ENCODE data around the gene STAB2. TPM values are rescaled to one million over a fixed set of nuclear protein-coding genes. Genes with fewer than 3 reads are reported as not detected.

STAB2 gene
- total RNA-seq, 1 experiment from 2014 or later: not detected

- no peak overlapping the region for H3K4me2 ChIP-seq (ENCODE audit: low read depth, low read length, poor library complexity, severe bottlenecking)
- H3K36me3 ChIP-seq (ENCODE audit: insufficient read depth, low read length): no peaks in the 10 kb centered on the region
- H3K9me3 ChIP-seq (ENCODE audit: low read length): no peaks in the 10 kb centered on the region
- H3K9ac ChIP-seq (ENCODE audit: low read length): no peak overlapping the region
- no peaks in the 10 kb centered on the region for H3K79me2 ChIP-seq (ENCODE audit: low read length)
- H4K20me1 ChIP-seq (ENCODE audit: insufficient read depth, low read depth, low read length): no peaks in the 10 kb centered on the region
- H3K9me2 ChIP-seq (replicated peaks; ENCODE audit: insufficient read depth, low read length): no peaks in the 10 kb centered on the region
- no peak overlapping the region for H2AFZ ChIP-seq (ENCODE audit: low read length)
- DNase-seq: no peak
- H3K27ac ChIP-seq (ENCODE audit: low read length): no peak overlapping the region
- no peaks in the 10 kb centered on the region for H3K4me1 ChIP-seq (ENCODE audit: low read length)
- H3K4me3 ChIP-seq (ENCODE audit: low read length): no peak overlapping the region
- H3K27me3 ChIP-seq (ENCODE audit: low read length): no peaks in the 10 kb centered on the region
Observed at GRCh38 chr12:103676893-103677292, 89.8 kb downstream of the STAB2 start.

GRCh38 chr12:103677341-103677740 is 90.3 kb downstream of the STAB2 start:
- Histone ChIP-seq H3K79me2 (ENCODE audit: low read length) (no peaks in the 10 kb centered on the region), H4K20me1 (ENCODE audit: insufficient read depth, low read depth, low read length) (no peaks in the 10 kb centered on the region), H3K9ac (ENCODE audit: low read length) (no peak overlapping the region), H3K9me2 (replicated peaks; ENCODE audit: insufficient read depth, low read length) (no peaks in the 10 kb centered on the region), H3K27ac (ENCODE audit: low read length) (no peak overlapping the region), H3K4me3 (ENCODE audit: low read length) (no peak overlapping the region), H3K4me2 (ENCODE audit: low read depth, low read length, poor library complexity, severe bottlenecking) (no peak overlapping the region), H3K9me3 (ENCODE audit: low read length) (no peaks in the 10 kb centered on the region), H3K4me1 (ENCODE audit: low read length) (no peaks in the 10 kb centered on the region), H3K27me3 (ENCODE audit: low read length) (no peaks in the 10 kb centered on the region), H2AFZ (ENCODE audit: low read length) (no peak overlapping the region), H3K36me3 (ENCODE audit: insufficient read depth, low read length) (no peaks in the 10 kb centered on the region)
- DNase-seq: no peak

GRCh38 chr12:103677905-103678304 is 90.8 kb downstream of the STAB2 start:
- no peaks in the 10 kb centered on the region for H3K9me3 ChIP-seq (ENCODE audit: low read length)
- no peak for DNase-seq
- H4K20me1 ChIP-seq (ENCODE audit: insufficient read depth, low read depth, low read length): no peaks in the 10 kb centered on the region
- no peaks in the 10 kb centered on the region for H3K79me2 ChIP-seq (ENCODE audit: low read length)
- H3K4me3 ChIP-seq (ENCODE audit: low read length): no peak overlapping the region
- no peak overlapping the region for H3K4me2 ChIP-seq (ENCODE audit: low read depth, low read length, poor library complexity, severe bottlenecking)
- no peak overlapping the region for H3K9ac ChIP-seq (ENCODE audit: low read length)
- no peaks in the 10 kb centered on the region for H3K4me1 ChIP-seq (ENCODE audit: low read length)
- H3K27ac ChIP-seq (ENCODE audit: low read length): no peak overlapping the region
- H2AFZ ChIP-seq (ENCODE audit: low read length): no peak overlapping the region
- no peaks in the 10 kb centered on the region for H3K27me3 ChIP-seq (ENCODE audit: low read length)
- no peaks in the 10 kb centered on the region for H3K36me3 ChIP-seq (ENCODE audit: insufficient read depth, low read length)
- no peaks in the 10 kb centered on the region for H3K9me2 ChIP-seq (replicated peaks; ENCODE audit: insufficient read depth, low read length)

GRCh38 chr12:103679421-103680170 is 92.5 kb downstream of the STAB2 start:
- Histone ChIP-seq H3K79me2 (ENCODE audit: low read length) (no peaks in the 10 kb centered on the region), H3K9ac (ENCODE audit: low read length) (no peak overlapping the region), H3K36me3 (ENCODE audit: insufficient read depth, low read length) (no peaks in the 10 kb centered on the region), H3K9me3 (ENCODE audit: low read length) (no peaks in the 10 kb centered on the region), H3K4me1 (ENCODE audit: low read length) (no peaks in the 10 kb centered on the region), H3K4me3 (ENCODE audit: low read length) (no peak overlapping the region), H3K27me3 (ENCODE audit: low read length) (no peaks in the 10 kb centered on the region), H2AFZ (ENCODE audit: low read length) (no peak overlapping the region), H3K9me2 (replicated peaks; ENCODE audit: insufficient read depth, low read length) (no peaks in the 10 kb centered on the region), H3K27ac (ENCODE audit: low read length) (no peak overlapping the region), H3K4me2 (ENCODE audit: low read depth, low read length, poor library complexity, severe bottlenecking) (no peak overlapping the region), H4K20me1 (ENCODE audit: insufficient read depth, low read depth, low read length) (no peaks in the 10 kb centered on the region)
- no peak for DNase-seq

GRCh38 chr12:103680591-103681141 is 93.6 kb downstream of the STAB2 start:
- Histone ChIP-seq H3K36me3 (ENCODE audit: insufficient read depth, low read length) (no peaks in the 10 kb centered on the region), H2AFZ (ENCODE audit: low read length) (no peak overlapping the region), H3K9me2 (replicated peaks; ENCODE audit: insufficient read depth, low read length) (no peaks in the 10 kb centered on the region), H3K4me2 (ENCODE audit: low read depth, low read length, poor library complexity, severe bottlenecking) (no peak overlapping the region), H3K4me1 (ENCODE audit: low read length) (no peaks in the 10 kb centered on the region), H3K9me3 (ENCODE audit: low read length) (no peaks in the 10 kb centered on the region), H3K79me2 (ENCODE audit: low read length) (no peaks in the 10 kb centered on the region), H3K27ac (ENCODE audit: low read length) (no peak overlapping the region), H3K4me3 (ENCODE audit: low read length) (no peak overlapping the region), H3K27me3 (ENCODE audit: low read length) (no peaks in the 10 kb centered on the region), H4K20me1 (ENCODE audit: insufficient read depth, low read depth, low read length) (no peaks in the 10 kb centered on the region), H3K9ac (ENCODE audit: low read length) (no peak overlapping the region)
- DNase-seq: no peak

GRCh38 chr12:103686026-103686425 is 99.0 kb downstream of the STAB2 start:
- H2AFZ ChIP-seq (ENCODE audit: low read length): no peak overlapping the region
- no peak overlapping the region for H3K4me3 ChIP-seq (ENCODE audit: low read length)

GRCh38 chr12:103687253-103687652 is 100.2 kb downstream of the STAB2 start:
- H3K9me3 ChIP-seq (ENCODE audit: low read length): no peaks in the 10 kb centered on the region
- no peaks in the 10 kb centered on the region for H3K36me3 ChIP-seq (ENCODE audit: insufficient read depth, low read length)
- no peaks in the 10 kb centered on the region for H3K9me2 ChIP-seq (replicated peaks; ENCODE audit: insufficient read depth, low read length)
- DNase-seq: no peak
- H3K9ac ChIP-seq (ENCODE audit: low read length): no peak overlapping the region
- no peaks in the 10 kb centered on the region for H4K20me1 ChIP-seq (ENCODE audit: insufficient read depth, low read depth, low read length)
- H3K27ac ChIP-seq (ENCODE audit: low read length): no peak overlapping the region
- H3K4me1 ChIP-seq (ENCODE audit: low read length): no peaks in the 10 kb centered on the region
- no peak overlapping the region for H3K4me3 ChIP-seq (ENCODE audit: low read length)
- H2AFZ ChIP-seq (ENCODE audit: low read length): no peak overlapping the region
- no peaks in the 10 kb centered on the region for H3K27me3 ChIP-seq (ENCODE audit: low read length)
- H3K4me2 ChIP-seq (ENCODE audit: low read depth, low read length, poor library complexity, severe bottlenecking): no peak overlapping the region
- no peaks in the 10 kb centered on the region for H3K79me2 ChIP-seq (ENCODE audit: low read length)

More at GRCh38 chr12:103686026-103686425, 99.0 kb downstream of the STAB2 start:
- Histone ChIP-seq H3K9ac (ENCODE audit: low read length) (no peak overlapping the region), H3K79me2 (ENCODE audit: low read length) (no peaks in the 10 kb centered on the region), H3K4me2 (ENCODE audit: low read depth, low read length, poor library complexity, severe bottlenecking) (no peak overlapping the region), H3K36me3 (ENCODE audit: insufficient read depth, low read length) (no peaks in the 10 kb centered on the region), H3K9me3 (ENCODE audit: low read length) (no peaks in the 10 kb centered on the region), H3K9me2 (replicated peaks; ENCODE audit: insufficient read depth, low read length) (no peaks in the 10 kb centered on the region), H3K27me3 (ENCODE audit: low read length) (no peaks in the 10 kb centered on the region), H3K4me1 (ENCODE audit: low read length) (no peaks in the 10 kb centered on the region), H4K20me1 (ENCODE audit: insufficient read depth, low read depth, low read length) (no peaks in the 10 kb centered on the region), H3K27ac (ENCODE audit: low read length) (no peak overlapping the region)
- no peak for DNase-seq

- H3K9me3 ChIP-seq (ENCODE audit: low read length): no peaks in the 10 kb centered on the region
Observed at GRCh38 chr12:103688376-103689063, 101.4 kb downstream of the STAB2 start.

More at GRCh38 chr12:103688376-103689063, 101.4 kb downstream of the STAB2 start:
- Histone ChIP-seq H3K36me3 (ENCODE audit: insufficient read depth, low read length) (no peaks in the 10 kb centered on the region), H3K9ac (ENCODE audit: low read length) (no peak overlapping the region), H3K79me2 (ENCODE audit: low read length) (no peaks in the 10 kb centered on the region), H3K27me3 (ENCODE audit: low read length) (no peaks in the 10 kb centered on the region), H3K4me1 (ENCODE audit: low read length) (no peaks in the 10 kb centered on the region), H3K9me2 (replicated peaks; ENCODE audit: insufficient read depth, low read length) (no peaks in the 10 kb centered on the region), H2AFZ (ENCODE audit: low read length) (no peak overlapping the region), H3K4me3 (ENCODE audit: low read length) (no peak overlapping the region), H3K4me2 (ENCODE audit: low read depth, low read length, poor library complexity, severe bottlenecking) (no peak overlapping the region), H3K27ac (ENCODE audit: low read length) (no peak overlapping the region), H4K20me1 (ENCODE audit: insufficient read depth, low read depth, low read length) (no peaks in the 10 kb centered on the region)
- DNase-seq: no peak

Measured in Karpas-422 (cell line).